Measurements from ENCODE around the gene GTF3C5.
"Not testable (repeated sequence)": the region's sequence is repeated elsewhere in the genome, so short reads cannot be mapped to it uniquely, and the experiment has no call there.

The GTF3C5 gene

DNA sequence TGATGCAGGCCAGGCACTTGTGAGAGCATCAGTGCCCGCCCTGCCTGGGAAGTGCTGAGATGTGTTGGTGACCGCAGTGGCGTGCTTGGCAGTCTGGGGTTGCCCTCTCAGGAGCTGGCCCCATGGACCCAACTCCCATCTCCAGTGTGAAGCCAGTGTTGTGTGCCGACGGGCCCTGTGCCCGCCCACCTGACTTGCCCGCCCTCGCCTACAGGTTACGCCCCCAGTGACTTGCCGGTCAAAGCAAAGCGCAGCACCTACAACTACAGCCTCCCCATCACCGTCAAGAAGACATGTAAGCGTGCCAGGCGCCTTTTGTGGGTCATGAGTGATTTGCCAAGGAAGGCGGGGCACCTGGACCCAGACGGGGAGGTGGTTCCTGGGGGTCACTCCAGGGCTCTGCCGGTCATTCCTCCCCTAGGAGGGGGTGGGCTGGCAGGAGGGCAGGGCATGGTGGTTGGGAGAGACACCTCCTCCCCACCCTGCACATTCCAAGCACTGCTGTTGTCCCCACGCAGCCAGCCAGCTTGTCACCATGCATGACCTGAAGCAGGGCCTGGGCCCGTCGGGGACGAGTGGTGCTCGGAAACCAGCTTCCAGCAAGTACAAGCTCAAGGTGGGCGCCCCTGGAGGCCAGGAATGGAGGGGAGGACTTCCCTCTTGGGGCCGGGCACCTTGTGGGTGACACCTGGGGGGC lies 23.5 kb downstream of the GTF3C5 start:
- DNase-seq (ENCODE audit: low read depth in 2 of 2): no peak

DNA sequence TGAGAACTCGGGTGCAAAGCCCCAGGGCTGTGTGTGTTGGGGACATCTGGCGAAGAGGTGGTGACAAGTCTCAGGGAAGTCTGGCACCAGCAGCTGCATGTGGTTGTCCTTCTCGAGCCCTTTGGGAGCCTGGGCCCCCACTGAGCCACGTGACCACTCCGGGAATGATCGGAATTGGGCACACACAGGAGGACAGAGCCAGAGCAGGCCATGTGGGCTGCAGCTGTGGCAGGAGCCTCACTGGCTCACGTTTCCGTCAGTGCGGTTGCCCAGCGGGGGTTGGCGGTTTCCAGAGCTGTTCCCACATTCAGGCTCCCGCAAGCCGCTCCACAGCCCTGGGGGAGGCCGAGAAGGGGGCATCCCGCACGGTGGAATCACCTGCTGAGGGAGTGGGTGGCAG lies 24.2 kb downstream of the GTF3C5 start:
- peak; percentile 88 for DNase-seq (ENCODE audit: low read depth in 2 of 2)

DNA sequence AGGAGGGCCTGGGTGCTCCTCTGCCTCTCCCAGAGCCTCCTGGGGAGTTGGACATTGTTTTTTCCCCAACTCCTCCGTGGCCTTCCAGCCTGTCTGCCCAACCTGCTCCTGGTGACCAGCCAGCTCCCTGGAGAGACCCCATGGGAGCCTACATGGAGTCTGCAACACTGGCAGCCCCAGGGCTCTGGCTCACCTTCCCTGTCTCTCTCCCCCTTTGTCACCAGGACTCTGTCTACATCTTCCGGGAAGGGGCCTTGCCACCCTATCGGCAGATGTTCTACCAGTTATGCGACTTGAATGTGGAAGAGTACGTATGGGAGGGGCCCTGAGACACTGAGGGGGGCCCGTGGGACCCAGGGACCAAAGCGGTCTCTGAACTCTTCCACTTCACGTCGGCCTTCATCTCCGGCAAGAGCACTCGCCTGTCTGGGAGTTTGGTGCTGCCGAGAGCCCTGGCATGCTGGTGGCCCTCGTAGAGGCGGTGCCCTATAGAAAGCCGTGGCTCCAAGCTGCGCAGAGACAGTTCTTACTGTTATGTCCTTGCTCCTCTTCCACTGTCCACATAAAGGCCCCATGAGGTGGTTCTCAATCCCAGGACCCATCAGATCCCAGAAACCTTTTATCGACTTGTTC lies 25.1 kb downstream of the GTF3C5 start:
- no peak for DNase-seq (ENCODE audit: low read depth in 2 of 2)

DNA sequence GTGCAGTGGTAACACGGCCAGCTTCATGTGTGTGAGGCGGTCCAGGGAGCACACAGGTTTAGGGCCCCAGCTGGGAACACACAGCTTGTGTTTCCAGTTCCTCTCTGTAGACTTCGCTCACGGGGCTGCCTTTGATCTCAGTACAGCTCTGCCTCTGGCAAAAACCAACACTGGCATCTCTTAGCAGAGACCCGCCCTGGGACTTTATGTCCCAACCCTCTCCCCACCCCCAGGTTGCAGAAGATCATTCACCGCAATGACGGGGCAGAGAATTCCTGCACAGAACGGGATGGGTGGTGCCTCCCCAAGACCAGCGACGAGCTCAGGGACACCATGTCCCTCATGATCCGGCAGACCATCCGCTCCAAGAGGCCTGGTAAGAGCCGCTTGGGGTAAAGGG lies 25.7 kb downstream of the GTF3C5 start:
- DNase-seq (ENCODE audit: low read depth in 2 of 2): no peak

DNA sequence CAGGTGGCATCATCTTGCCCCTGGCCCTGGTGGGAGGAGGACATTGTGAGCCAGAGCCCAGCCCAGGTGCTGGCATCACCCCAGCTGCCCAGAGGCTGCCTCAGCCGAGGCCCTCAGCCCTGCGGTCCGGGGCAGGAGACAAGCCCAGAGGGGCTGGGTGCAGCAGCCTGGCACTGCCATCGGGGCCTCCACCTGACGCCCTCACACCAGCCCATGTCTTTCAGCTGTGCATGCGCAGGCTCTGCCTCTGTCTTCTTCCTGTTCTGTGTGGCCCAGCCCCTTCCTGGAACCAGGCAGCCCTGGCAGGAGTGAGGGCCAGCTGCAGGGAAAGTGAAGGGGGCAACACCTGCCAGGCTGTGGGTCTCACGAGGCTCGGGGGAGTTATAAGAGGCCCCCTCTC lies 26.2 kb downstream of the GTF3C5 start:
- no peak for DNase-seq (ENCODE audit: low read depth in 2 of 2)

DNA sequence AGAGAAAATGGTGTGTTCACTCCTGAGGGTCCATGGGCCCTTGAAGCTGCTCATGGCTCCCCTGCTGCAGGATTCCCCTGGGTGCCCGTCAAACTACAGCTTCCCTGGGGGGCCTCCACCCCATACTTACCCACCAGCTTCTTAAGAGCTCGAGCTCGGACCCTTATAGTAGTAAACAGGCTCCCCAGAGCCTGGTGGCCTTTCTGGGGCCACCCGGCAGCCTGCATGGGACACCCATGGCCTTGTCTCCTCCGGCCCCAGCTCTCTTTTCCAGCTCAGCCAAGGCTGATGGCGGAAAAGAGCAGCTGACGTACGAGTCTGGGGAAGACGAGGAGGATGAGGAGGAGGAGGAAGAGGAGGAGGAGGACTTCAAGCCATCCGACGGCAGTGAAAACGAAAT lies 26.8 kb downstream of the GTF3C5 start:
- DNase-seq (ENCODE audit: low read depth in 2 of 2): no peak

DNA sequence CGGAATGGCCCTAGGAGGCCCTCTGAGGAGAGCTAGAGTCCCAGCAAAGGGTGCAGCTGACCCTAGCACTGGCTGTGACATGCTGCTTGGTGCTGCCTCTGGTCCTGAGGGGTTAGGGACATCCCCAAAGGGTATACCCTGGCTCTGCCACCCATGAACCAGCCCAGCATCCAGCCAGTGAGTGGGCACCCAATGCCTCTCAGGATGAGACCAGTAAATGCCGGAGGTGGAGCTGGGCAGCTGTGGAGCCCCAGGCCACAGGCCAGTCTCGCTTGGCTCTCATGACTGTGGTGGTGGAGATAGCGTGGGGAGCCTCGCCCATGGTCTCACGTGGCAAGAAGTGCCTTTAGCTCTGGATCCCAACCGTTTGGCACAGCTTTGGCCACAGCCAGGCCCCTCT lies 27.3 kb downstream of the GTF3C5 start:
- no peak for DNase-seq (ENCODE audit: low read depth in 2 of 2)

DNA sequence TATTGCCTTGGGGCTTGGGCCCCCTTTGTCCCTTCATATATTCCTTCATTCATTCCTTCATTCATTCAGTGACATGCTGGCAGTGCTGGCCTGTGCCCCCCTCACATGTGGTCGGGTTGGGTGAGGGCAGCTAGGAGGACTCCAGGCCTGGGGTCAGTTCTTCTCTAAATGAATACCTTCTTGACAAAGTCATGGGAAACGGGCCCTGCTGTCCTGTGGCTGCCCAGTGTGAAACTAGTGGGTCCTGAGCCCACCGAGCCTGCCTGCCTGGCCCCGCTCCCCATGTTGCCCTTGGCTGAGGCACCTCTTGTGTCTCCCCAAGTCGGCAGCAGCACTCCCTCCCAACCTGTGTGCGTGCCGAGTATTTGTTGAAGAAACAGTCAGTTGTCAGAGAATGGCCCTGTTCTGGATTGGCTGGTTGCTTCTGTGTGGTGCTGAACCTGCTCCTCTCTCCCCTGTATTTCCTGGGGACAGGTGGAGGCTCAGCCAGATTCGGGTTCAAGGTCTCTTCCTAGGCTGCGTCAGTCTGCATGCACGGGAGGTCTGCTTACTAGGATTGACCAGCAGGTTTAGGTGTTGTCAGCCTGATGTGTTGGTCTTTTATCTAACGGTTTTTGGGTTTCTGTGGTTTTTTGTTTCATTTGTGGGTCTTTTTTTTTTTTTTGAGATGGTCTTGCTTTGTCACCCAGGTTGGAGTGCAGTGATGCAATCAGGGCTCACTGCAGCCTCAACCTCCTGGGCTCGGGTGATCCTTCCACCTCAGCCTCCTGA lies 27.9 kb downstream of the GTF3C5 start:
- DNase-seq (ENCODE audit: low read depth in 2 of 2): no peak

DNA sequence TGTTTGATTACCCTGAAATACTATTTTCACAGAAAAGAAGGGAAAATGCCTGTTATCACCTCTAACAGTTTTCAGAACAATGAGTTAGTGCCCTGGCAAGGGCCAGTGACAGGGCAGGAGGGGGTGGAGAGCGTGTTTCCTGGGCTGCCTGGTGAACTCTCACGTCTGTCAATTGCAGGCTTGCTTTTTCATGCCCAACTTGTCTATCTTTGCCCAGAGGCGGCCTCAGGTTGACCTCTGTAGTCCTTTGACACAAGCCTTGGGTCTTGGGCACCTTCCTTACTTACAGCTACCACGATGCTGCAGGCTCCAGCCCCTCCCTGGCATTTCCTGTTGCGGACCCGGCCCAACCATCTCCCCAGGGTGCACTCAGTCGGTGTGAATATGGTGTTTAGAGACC lies 28.8 kb downstream of the GTF3C5 start:
- DNase-seq (ENCODE audit: low read depth in 2 of 2): no peak

DNA sequence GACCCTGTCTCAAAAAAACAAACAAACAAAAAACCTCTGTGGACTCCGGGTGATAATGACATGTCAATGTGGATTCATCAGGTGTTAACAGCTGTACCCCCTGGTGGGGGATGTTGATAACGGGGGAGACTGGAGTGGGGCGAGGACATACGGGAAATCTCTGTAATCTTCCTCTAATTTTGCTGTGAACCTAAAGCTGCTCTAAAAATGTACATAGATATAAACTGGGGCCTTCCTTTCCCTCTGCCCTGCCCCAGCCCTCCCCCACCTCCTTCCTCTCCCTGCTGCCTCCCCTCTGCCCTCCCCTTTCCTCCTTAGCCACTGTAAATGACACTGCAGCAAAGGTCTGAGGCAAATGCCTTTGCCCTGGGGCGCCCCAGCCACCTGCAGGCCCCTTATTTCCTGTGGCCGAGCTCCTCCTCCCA lies 29.6 kb downstream of the GTF3C5 start:
- DNase-seq (ENCODE audit: low read depth in 2 of 2): no peak

DNA sequence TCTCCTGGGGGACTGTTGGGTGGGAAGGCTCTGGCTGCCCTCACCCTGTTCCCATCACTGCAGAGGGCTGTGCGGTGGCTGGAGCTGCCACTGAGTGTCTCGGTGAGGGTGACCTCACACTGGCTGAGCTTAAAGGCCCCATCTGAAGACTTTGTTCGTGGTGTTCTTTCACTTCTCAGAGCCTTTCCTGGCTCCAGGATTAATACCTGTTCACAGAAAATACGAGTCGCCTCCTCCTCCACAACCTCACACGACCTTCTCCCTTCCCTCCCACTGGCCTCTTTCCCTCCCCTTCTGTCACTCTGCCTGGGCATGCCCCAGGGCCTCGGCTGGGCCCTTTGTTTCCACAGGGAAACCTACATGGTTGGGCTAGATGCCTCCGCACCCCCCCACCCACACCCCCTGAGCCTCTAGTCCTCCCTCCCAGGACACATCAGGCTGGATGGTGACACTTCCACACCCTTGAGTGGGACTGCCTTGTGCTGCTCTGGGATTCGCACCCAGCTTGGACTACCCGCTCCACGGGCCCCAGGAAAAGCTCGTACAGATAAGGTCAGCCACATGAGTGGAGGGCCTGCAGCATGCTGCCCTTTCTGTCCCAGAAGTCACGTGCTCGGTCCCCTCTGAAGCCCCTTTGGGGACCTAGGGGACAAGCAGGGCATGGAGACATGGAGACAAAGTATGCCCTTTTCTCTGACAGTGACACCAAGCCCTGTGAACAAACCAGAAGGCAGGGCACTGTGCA lies 30.4 kb downstream of the GTF3C5 start:
- not testable (repeated sequence) for DNase-seq (ENCODE audit: low read depth in 2 of 2)

DNA sequence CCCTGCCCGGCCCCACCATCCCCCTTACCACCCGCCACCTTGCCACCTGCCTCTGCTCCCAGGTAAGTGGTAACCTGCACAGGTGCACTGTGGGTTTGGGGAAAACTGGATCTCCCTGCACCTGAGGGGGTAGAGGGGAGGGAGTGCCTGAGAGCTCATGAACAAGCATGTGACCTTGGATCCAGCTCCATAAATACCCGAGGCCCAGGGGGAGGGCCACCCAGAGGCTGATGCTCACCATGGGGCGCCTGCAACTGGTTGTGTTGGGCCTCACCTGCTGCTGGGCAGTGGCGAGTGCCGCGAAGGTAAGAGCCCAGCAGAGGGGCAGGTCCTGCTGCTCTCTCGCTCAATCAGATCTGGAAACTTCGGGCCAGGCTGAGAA lies 31.0 kb downstream of the GTF3C5 start, which contains the start of gene CEL:
Gene CEL, plus strand, starts transcription at position 218 of the 382 bp plus-strand sequence. Its CDS starts 22 bp downstream, at position 240.
- not testable (repeated sequence) for DNase-seq (ENCODE audit: low read depth in 2 of 2)

DNA sequence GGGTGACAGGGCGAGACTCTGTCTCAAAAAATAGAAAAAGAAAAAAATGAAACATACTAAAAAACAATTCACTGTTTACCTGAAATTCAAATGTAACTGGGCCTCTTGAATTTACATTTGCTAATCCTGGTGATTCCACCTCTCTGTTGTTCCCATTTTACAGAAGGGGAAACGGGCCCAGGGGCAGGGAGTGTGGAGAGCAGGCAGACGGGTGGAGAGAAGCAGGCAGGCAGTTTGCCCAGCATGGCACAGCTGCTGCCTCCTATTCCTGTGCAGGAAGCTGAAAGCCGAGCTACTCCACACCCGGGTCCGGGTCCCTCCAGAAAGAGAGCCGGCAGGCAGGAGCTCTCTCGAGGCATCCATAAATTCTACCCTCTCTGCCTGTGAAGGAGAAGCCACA lies 31.8 kb downstream of the GTF3C5 start:
- DNase-seq (ENCODE audit: low read depth in 2 of 2): not testable (repeated sequence)

DNA sequence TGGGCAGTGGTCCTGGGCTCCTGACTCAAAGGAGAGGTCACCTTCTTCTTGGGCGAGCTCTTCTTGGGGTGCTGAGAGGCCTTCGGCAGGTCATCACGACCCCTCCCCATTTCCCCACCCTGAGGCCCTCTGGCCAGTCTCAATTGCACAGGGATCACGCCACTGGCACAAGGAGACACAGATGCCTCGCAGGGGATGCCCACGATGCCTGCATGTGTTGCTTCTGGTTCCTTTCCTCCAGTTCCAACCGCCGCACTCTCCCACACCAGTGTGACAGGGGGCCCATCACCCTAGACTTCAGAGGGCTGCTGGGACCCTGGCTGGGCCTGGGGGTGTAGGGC lies 32.3 kb downstream of the GTF3C5 start:
- no peak for DNase-seq (ENCODE audit: low read depth in 2 of 2)

DNA sequence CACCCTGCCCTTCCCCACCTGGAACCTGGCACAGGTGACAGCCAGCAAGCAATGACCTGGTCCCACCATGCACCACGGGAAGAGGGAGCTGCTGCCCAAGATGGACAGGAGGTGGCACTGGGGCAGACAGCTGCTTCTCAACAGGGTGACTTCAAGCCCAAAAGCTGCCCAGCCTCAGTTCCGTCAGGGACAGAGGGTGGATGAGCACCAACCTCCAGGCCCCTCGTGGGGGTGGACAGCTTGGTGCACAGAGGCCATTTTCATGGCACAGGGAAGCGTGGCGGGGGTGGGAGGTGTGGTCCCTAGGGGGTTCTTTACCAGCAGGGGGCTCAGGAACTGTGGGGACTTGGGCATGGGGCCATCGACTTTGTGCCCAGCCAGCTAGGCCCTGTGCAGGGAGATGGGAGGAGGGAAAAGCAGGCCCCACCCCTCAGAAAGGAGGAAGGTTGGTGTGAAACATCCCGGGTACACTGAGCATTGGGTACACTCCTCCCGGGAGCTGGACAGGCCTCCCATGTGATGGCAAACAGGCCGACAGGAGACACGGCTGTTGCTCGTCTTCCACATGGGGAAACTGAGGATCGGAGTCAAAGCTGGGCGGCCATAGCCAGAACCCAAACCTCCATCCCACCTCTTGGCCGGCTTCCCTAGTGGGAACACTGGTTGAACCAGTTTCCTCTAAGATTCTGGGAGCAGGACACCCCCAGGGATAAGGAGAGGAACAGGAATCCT lies 32.9 kb downstream of the GTF3C5 start:
- DNase-seq (ENCODE audit: low read depth in 2 of 2): no peak

DNA sequence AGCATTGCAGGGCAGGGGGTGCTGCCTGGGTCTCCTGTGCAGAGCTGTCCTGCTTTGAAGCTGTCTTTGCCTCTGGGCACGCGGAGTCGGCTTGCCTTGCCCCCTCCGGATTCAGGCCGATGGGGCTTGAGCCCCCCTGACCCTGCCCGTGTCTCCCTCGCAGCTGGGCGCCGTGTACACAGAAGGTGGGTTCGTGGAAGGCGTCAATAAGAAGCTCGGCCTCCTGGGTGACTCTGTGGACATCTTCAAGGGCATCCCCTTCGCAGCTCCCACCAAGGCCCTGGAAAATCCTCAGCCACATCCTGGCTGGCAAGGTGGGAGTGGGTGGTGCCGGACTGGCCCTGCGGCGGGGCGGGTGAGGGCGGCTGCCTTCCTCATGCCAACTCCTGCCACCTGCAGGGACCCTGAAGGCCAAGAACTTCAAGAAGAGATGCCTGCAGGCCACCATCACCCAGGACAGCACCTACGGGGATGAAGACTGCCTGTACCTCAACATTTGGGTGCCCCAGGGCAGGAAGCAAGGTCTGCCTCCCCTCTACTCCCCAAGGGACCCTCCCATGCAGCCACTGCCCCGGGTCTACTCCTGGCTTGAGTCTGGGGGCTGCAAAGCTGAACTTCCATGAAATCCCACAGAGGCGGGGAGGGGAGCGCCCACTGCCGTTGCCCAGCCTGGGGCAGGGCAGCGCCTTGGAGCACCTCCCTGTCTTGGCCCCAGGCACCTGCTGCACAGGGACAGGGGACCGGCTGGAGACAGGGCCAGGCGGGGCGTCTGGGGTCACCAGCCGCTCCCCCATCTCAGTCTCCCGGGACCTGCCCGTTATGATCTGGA lies 33.7 kb downstream of the GTF3C5 start:
- no peak for DNase-seq (ENCODE audit: low read depth in 2 of 2)

DNA sequence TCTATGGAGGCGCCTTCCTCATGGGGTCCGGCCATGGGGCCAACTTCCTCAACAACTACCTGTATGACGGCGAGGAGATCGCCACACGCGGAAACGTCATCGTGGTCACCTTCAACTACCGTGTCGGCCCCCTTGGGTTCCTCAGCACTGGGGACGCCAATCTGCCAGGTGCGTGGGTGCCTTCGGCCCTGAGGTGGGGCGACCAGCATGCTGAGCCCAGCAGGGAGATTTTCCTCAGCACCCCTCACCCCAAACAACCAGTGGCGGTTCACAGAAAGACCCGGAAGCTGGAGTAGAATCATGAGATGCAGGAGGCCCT lies 34.2 kb downstream of the GTF3C5 start:
- no peak for DNase-seq (ENCODE audit: low read depth in 2 of 2)

DNA sequence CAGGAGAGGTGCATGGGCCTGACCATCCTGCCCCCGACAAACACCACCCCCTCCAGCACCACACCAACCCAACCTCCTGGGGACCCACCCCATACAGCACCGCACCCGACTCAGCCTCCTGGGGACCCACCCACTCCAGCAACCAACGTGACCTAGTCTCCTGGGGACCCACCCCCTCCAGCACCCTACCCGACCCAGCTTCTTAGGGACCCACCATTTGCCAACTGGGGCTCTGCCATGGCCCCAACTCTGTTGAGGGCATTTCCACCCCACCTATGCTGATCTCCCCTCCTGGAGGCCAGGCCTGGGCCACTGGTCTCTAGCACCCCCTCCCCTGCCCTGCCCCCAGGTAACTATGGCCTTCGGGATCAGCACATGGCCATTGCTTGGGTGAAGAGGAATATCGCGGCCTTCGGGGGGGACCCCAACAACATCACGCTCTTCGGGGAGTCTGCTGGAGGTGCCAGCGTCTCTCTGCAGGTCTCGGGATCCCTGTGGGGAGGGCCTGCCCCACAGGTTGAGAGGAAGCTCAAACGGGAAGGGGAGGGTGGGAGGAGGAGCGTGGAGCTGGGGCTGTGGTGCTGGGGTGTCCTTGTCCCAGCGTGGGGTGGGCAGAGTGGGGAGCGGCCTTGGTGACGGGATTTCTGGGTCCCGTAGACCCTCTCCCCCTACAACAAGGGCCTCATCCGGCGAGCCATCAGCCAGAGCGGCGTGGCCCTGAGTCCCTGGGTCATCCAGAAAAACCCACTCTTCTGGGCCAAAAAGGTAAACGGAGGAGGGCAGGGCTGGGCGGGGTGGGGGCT lies 35.6 kb downstream of the GTF3C5 start:
- no peak for DNase-seq (ENCODE audit: low read depth in 2 of 2)

DNA sequence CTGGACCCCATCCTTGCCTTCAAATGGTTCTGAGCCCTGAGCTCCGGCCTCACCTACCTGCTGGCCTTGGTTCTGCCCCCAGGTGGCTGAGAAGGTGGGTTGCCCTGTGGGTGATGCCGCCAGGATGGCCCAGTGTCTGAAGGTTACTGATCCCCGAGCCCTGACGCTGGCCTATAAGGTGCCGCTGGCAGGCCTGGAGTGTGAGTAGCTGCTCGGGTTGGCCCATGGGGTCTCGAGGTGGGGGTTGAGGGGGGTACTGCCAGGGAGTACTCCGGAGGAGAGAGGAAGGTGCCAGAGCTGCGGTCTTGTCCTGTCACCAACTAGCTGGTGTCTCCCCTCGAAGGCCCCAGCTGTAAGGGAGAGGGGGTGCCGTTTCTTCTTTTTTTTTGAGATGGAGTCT lies 36.2 kb downstream of the GTF3C5 start:
- no peak for DNase-seq (ENCODE audit: low read depth in 2 of 2)

DNA sequence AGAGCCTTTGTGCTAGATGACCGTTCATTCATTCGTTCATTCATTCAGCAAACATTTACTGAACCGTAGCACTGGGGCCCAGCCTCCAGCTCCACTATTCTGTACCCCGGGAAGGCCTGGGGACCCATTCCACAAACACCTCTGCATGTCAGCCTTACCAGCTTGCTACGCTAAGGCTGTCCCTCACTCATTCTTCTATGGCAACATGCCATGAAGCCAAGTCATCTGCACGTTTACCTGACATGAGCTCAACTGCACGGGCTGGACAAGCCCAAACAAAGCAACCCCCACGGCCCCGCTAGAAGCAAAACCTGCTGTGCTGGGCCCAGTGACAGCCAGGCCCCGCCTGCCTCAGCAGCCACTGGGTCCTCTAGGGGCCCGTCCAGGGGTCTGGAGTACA lies 37.0 kb downstream of the GTF3C5 start:
- DNase-seq (ENCODE audit: low read depth in 2 of 2): no peak

All from fibroblast of skin of left quadriceps (primary cell).